Muscle layer of colon (tissue), 2 donors: Measurements from ENCODE around the gene CHD2.

Experiments used
- H3K27ac ChIP-seq: one replicate; pipeline ENCODE4 v1.7.0; 2013; ENCODE audit warnings: low read depth, mild to moderate bottlenecking, low read length, moderate library complexity
- H3K27me3 ChIP-seq, 2 donors: one replicate each; pipeline ENCODE4 v1.7.0; 2013; ENCODE audit warnings: low read length in 2 of 2, mild to moderate bottlenecking in 2 of 2; ENCODE audit not compliant: insufficient read depth in 2 of 2, control insufficient read depth in 1 of 2
- H3K36me3 ChIP-seq: one replicate; pipeline ENCODE4 v1.7.0; 2013; ENCODE audit warnings: mild to moderate bottlenecking, low read length; ENCODE audit not compliant: insufficient read depth
- H3K4me1 ChIP-seq: one replicate; pipeline ENCODE4 v1.7.0; 2013; ENCODE audit warnings: mild to moderate bottlenecking, low read length; ENCODE audit not compliant: insufficient read depth
- H3K4me3 ChIP-seq, 2 donors: one replicate each; pipeline ENCODE4 v1.7.0; 2013; ENCODE audit warnings: low read length in 2 of 2, low read depth in 1 of 2, mild to moderate bottlenecking in 1 of 2, moderate library complexity in 1 of 2
- H3K9ac ChIP-seq: one replicate; pipeline ENCODE4 v1.7.0; 2013; ENCODE audit warnings: low read length
- H3K9me3 ChIP-seq: one replicate; pipeline ENCODE4 v1.7.0; 2013; ENCODE audit warnings: mild to moderate bottlenecking, low read length
- donor health status: abdominal sarcoma.
- donor health status: Adenocarcinoma of cecum.

Gene CHD2

GRCh38 chr15:92921215-92922131 lies 21.3 kb downstream of the CHD2 start:
- H3K27me3 ChIP-seq = no peaks in the 10 kb centered on the region
- H3K9me3 ChIP-seq = no peaks in the 10 kb centered on the region
- peaks cover 68% of the 10 kb centered on the region for H3K4me1 ChIP-seq
- peaks cover 20% of the 10 kb centered on the region for H3K36me3 ChIP-seq
- H3K4me3 ChIP-seq = no peak overlapping the region
- H3K27ac ChIP-seq = no peak overlapping the region
- no peak overlapping the region for H3K9ac ChIP-seq

GRCh38 chr15:92922418-92923002 lies 22.4 kb downstream of the CHD2 start:
- H3K9me3 ChIP-seq = no peaks in the 10 kb centered on the region
- H3K4me3 ChIP-seq = no peak overlapping the region
- peaks cover 30% of the 10 kb centered on the region for H3K36me3 ChIP-seq
- H3K9ac ChIP-seq = no peak overlapping the region
- H3K27me3 ChIP-seq = no peaks in the 10 kb centered on the region
- H3K27ac ChIP-seq = no peak overlapping the region
- H3K4me1 ChIP-seq = peaks cover 57% of the 10 kb centered on the region

GRCh38 chr15:92924216-92924615 lies 24.1 kb downstream of the CHD2 start:
- Histone ChIP-seq H3K9me3 (no peaks in the 10 kb centered on the region), H3K27ac (no peak overlapping the region), H3K27me3 (no peaks in the 10 kb centered on the region), H3K4me1 (peaks cover 50% of the 10 kb centered on the region), H3K36me3 (peaks cover 47% of the 10 kb centered on the region), H3K4me3 (no peak overlapping the region), H3K9ac (no peak overlapping the region)

GRCh38 chr15:92925454-92925853 lies 25.3 kb downstream of the CHD2 start:
- no peak overlapping the region for H3K4me3 ChIP-seq
- peaks cover 42% of the 10 kb centered on the region for H3K4me1 ChIP-seq
- no peaks in the 10 kb centered on the region for H3K27me3 ChIP-seq
- no peak overlapping the region for H3K27ac ChIP-seq
- no peak overlapping the region for H3K9ac ChIP-seq
- H3K36me3 ChIP-seq = peaks cover 49% of the 10 kb centered on the region
- H3K9me3 ChIP-seq = no peaks in the 10 kb centered on the region

GRCh38 chr15:92928225-92928750 lies 28.2 kb downstream of the CHD2 start:
- Histone ChIP-seq H3K4me1 (peaks cover 16% of the 10 kb centered on the region), H3K9me3 (no peaks in the 10 kb centered on the region), H3K4me3 (no peak overlapping the region), H3K9ac (no peak overlapping the region), H3K27ac (no peak overlapping the region), H3K36me3 (peaks cover 62% of the 10 kb centered on the region), H3K27me3 (no peaks in the 10 kb centered on the region)

- Histone ChIP-seq H3K27me3 (no peaks in the 10 kb centered on the region), H3K4me1 (peaks cover 16% of the 10 kb centered on the region), H3K27ac (no peak overlapping the region), H3K36me3 (peaks cover 69% of the 10 kb centered on the region), H3K9me3 (no peaks in the 10 kb centered on the region), H3K9ac (no peak overlapping the region), H3K4me3 (no peak overlapping the region)
Measured at GRCh38 chr15:92929002-92929401, 28.9 kb downstream of the CHD2 start.

- peaks cover 72% of the 10 kb centered on the region for H3K36me3 ChIP-seq
- peaks cover 6% of the 10 kb centered on the region for H3K4me1 ChIP-seq
- no peak overlapping the region for H3K27ac ChIP-seq
- no peak overlapping the region for H3K4me3 ChIP-seq
- no peak overlapping the region for H3K9ac ChIP-seq
- H3K27me3 ChIP-seq = no peaks in the 10 kb centered on the region
- H3K9me3 ChIP-seq = no peaks in the 10 kb centered on the region
Measured at GRCh38 chr15:92930054-92930621, 30.0 kb downstream of the CHD2 start.

- Histone ChIP-seq H3K9me3 (no peaks in the 10 kb centered on the region), H3K27ac (no peak overlapping the region), H3K36me3 (peaks cover 72% of the 10 kb centered on the region), H3K4me1 (peaks cover 6% of the 10 kb centered on the region), H3K4me3 (no peak overlapping the region), H3K9ac (no peak overlapping the region), H3K27me3 (no peaks in the 10 kb centered on the region)
Measured at GRCh38 chr15:92930776-92931175, 30.7 kb downstream of the CHD2 start.

GRCh38 chr15:92932946-92933649 lies 33.0 kb downstream of the CHD2 start:
- Histone ChIP-seq H3K36me3 (peaks cover 67% of the 10 kb centered on the region), H3K9ac (no peak overlapping the region), H3K27me3 (no peaks in the 10 kb centered on the region), H3K9me3 (no peaks in the 10 kb centered on the region), H3K27ac (no peak overlapping the region), H3K4me1 (peaks cover 14% of the 10 kb centered on the region), H3K4me3 (no peak overlapping the region)

- H3K4me1 ChIP-seq = peaks cover 21% of the 10 kb centered on the region
- no peaks in the 10 kb centered on the region for H3K9me3 ChIP-seq
- H3K27ac ChIP-seq = no peak overlapping the region
- H3K9ac ChIP-seq = no peak overlapping the region
- H3K27me3 ChIP-seq = no peaks in the 10 kb centered on the region
- peaks cover 60% of the 10 kb centered on the region for H3K36me3 ChIP-seq
- H3K4me3 ChIP-seq = no peak overlapping the region
Measured at GRCh38 chr15:92933831-92934230, 33.7 kb downstream of the CHD2 start.

GRCh38 chr15:92934716-92935115 lies 34.6 kb downstream of the CHD2 start:
- Histone ChIP-seq H3K9ac (no peak overlapping the region), H3K36me3 (peaks cover 63% of the 10 kb centered on the region), H3K4me3 (no peak overlapping the region), H3K27ac (no peak overlapping the region), H3K27me3 (no peaks in the 10 kb centered on the region), H3K4me1 (peaks cover 21% of the 10 kb centered on the region), H3K9me3 (no peaks in the 10 kb centered on the region)
